B cell (primary cell): Measurements from ENCODE around the gene KRT20. TPM values are rescaled to one million over a fixed set of nuclear protein-coding genes. Genes with fewer than 3 reads are reported as not detected.

Source experiments
- ATAC-seq: fragments of 200-7000 bp; cut with Tn5 transposase; one replicate; pipeline ENCODE4 v1.10.0; 2021; ENCODE audit warnings: low read depth, mild to moderate bottlenecking, moderate number of reproducible peaks, moderate library complexity
- CTCF ChIA-PET: fragments of 350-600 bp; sonication (Branson Sonifier 250); formaldehyde crosslinking; loops from one replicate; lab custom pipeline; 2021; ENCODE audit warnings: antibody characterized with exemption, inconsistent platforms; lab: Charles Lee
- POLR2A ChIA-PET: fragments of 350-600 bp; sonication (Branson Sonifier 250); formaldehyde crosslinking; loops from one replicate; lab custom pipeline; 2021; ENCODE audit warnings: antibody characterized with exemption; lab: Charles Lee
- DNase-seq: peaks from one replicate; pipeline ENCODE4 v3.0.0; 2013
- H2AFZ ChIP-seq: 2 replicates; pipeline ENCODE4 v1.6.1; 2012; ENCODE audit warnings: mild to moderate bottlenecking, low read depth, low read length; ENCODE audit not compliant: insufficient read depth, poor library complexity, severe bottlenecking
- H3K27ac ChIP-seq, 2 donors: 1 replicate in 1 of 2; 2 replicates in 1 of 2; pipeline ENCODE4 v1.5.1; 2012 to 2013; ENCODE audit warnings: low read length in 2 of 2, mild to moderate bottlenecking in 2 of 2, moderate library complexity in 1 of 2
- H3K27me3 ChIP-seq, 4 experiments: fragments of 200-600 bp in 1 of 4; sonication (generic) in 1 of 4; replicated peaks in 1 of 4; 1 replicate in 2 of 4; 2 replicates in 2 of 4; pipeline versions ENCODE4 v1.6.1 to v1.7.0; 2013 to 2016; ENCODE audit warnings: low read length in 3 of 4, mild to moderate bottlenecking in 2 of 4, mixed read lengths in 1 of 4, moderate library complexity in 1 of 4; ENCODE audit not compliant: insufficient read depth in 4 of 4, control insufficient read depth in 3 of 4; ENCODE audit errors: control extremely low read depth in 1 of 4
- H3K36me3 ChIP-seq, 2 experiments: replicated peaks in 1 of 2; 1 replicate in 1 of 2; 2 replicates in 1 of 2; pipeline versions ENCODE4 v1.6.1 to v1.7.1; 2013; ENCODE audit warnings: low read length in 1 of 2; ENCODE audit not compliant: insufficient read depth in 2 of 2, control insufficient read depth in 1 of 2; ENCODE audit errors: control extremely low read depth in 1 of 2, extremely low read depth in 1 of 2
- H3K4me1 ChIP-seq, 2 donors: fragments of 200-600 bp in 1 of 2; sonication (generic) in 1 of 2; 1 replicate in 1 of 2; 2 replicates in 1 of 2; pipeline versions ENCODE4 v1.5.1 to v1.6.1; 2013 to 2017; ENCODE audit warnings: low read length in 2 of 2; ENCODE audit not compliant: control insufficient read depth in 2 of 2, insufficient read depth in 2 of 2
- H3K4me2 ChIP-seq: replicated peaks from 2 replicates; pipeline ENCODE3; 2012; ENCODE audit warnings: mild to moderate bottlenecking, low read depth, low read length; ENCODE audit not compliant: poor library complexity, severe bottlenecking
- H3K4me3 ChIP-seq, 5 experiments: fragments of 200-600 bp in 1 of 5; sonication (generic) in 1 of 5; 1 replicate in 3 of 5; 2 replicates in 2 of 5; pipeline versions ENCODE4 v1.5.1 to v1.7.0; 2011 to 2016; ENCODE audit warnings: low read length in 4 of 5, mild to moderate bottlenecking in 4 of 5, low read depth in 2 of 5, control low read depth in 1 of 5, moderate library complexity in 1 of 5; ENCODE audit not compliant: insufficient read depth in 1 of 5; ENCODE audit errors: control extremely low read depth in 1 of 5, extremely low read depth in 1 of 5
- H3K79me2 ChIP-seq: fragments of 200-600 bp; sonication (generic); one replicate; pipeline ENCODE4 v1.6.0; 2016; ENCODE audit warnings: low read length; ENCODE audit not compliant: control insufficient read depth, insufficient read depth
- H3K9ac ChIP-seq: fragments of 200-600 bp; sonication (generic); 2 replicates; pipeline ENCODE4 v1.6.1; 2017; ENCODE audit warnings: mild to moderate bottlenecking, low read length, moderate library complexity
- H3K9me3 ChIP-seq, 3 donors: one replicate each; pipeline versions ENCODE4 v1.6.1 to v1.7.1; 2013; ENCODE audit warnings: low read length in 2 of 3; ENCODE audit not compliant: control insufficient read depth in 2 of 3, insufficient read depth in 1 of 3; ENCODE audit errors: control extremely low read depth in 1 of 3
- H4K20me1 ChIP-seq: 2 replicates; pipeline ENCODE4 v1.6.0; 2012; ENCODE audit warnings: mild to moderate bottlenecking, low read length; ENCODE audit not compliant: insufficient read depth, control insufficient read depth, poor library complexity, severe bottlenecking
- H3K27ac Mint-ChIP-seq: one replicate; pipeline ENCODE4 v1.8.0; 2021; ENCODE audit warnings: mixed read lengths
- H3K27me3 Mint-ChIP-seq: one replicate; pipeline ENCODE4 v1.8.0; 2021; ENCODE audit warnings: mixed read lengths
- H3K4me1 Mint-ChIP-seq: one replicate; pipeline ENCODE4 v1.8.0; 2021; ENCODE audit warnings: mixed read lengths
- H3K4me3 Mint-ChIP-seq: one replicate; pipeline ENCODE4 v1.8.0; 2021; ENCODE audit warnings: mixed read lengths
- H3K9me3 Mint-ChIP-seq: one replicate; pipeline ENCODE4 v1.8.0; 2022; ENCODE audit warnings: mixed read lengths; ENCODE audit not compliant: insufficient read depth
- CTCF ChIP-seq: fragments of 200-600 bp; IDR thresholded peaks from one replicate; pipeline ENCODE4 v1.8.0; 2022; ENCODE audit warnings: antibody characterized with exemption, mild to moderate bottlenecking
- EZH2 ChIP-seq: IDR thresholded peaks from 2 replicates; pipeline ENCODE4 v1.6.1; 2012; ENCODE audit warnings: borderline replicate concordance, low read depth, mild to moderate bottlenecking, moderate library complexity, low read length; ENCODE audit not compliant: insufficient read depth, poor library complexity, severe bottlenecking
- WGBS: methylation state at CpG from one replicate; pipeline ENCODE4 v1.1.5; 2013; ENCODE audit warnings: missing lambda C conversion rate; ENCODE audit not compliant: insufficient coverage; 5-methylcytosine and 5-hydroxymethylcytosine counted together
- intact Hi-C: fragments of 100-400 bp; cut with micrococcal nuclease; formaldehyde crosslinking; loops from one replicate; pipeline ENCODE4 v1.10.0; 2022
- polyA plus RNA-seq: library from polyadenylated mRNA; depleted of rRNA; stranded (reverse); fragments of >200 nt; gene quantifications from 2 replicates; pipeline ENCODE4 v1.2.3, GENCODE V29; 2012
- total RNA-seq, 2 donors: library from RNA; stranded (reverse); fragments of 120-200 nt in 1 of 2; gene quantifications; 1 replicate in 1 of 2; 2 replicates in 1 of 2; pipeline versions ENCODE4 v1.2.3 to v1.2.4, GENCODE V29; 2013 to 2022

KRT20 gene
- total and polyA plus RNA-seq, 2 donors (not counting 1 experiment from before 2014, with no cell fraction given): not detected

GRCh38 chr17:40909755-40910154 lies 24.7 kb upstream of the KRT20 start:
- peaks cover 45% of the 10 kb centered on the region for H3K27me3 Mint-ChIP-seq
- intact Hi-C loops: loop anchor here (1.0 kb wide), 4 partner anchors 413 to 753 kb away; no protein-coding TSS in a partner anchor
- Histone ChIP-seq H3K36me3 (no peaks in the 10 kb centered on the region), H2AFZ (no peak overlapping the region), H3K27me3 (peaks cover 0 to 17% (median 5%) of the 10 kb centered on the region in 4 experiments), H4K20me1 (no peaks in the 10 kb centered on the region), H3K9ac (no peak overlapping the region), H3K9me3 (no peaks in the 10 kb centered on the region), H3K4me3 (no peak overlapping the region), H3K4me1 (no peaks in the 10 kb centered on the region), H3K79me2 (no peaks in the 10 kb centered on the region), H3K4me2 (no peak overlapping the region), H3K27ac (no peak overlapping the region)
- no peak overlapping the region for H3K27ac Mint-ChIP-seq
- no peak overlapping the region for H3K4me3 Mint-ChIP-seq
- POLR2A ChIA-PET: no interaction called here
- TF ChIP-seq CTCF: no peak
- TF ChIP-seq EZH2: no peak
- H3K4me1 Mint-ChIP-seq: no peaks in the 10 kb centered on the region
- no peaks in the 10 kb centered on the region for H3K9me3 Mint-ChIP-seq
- ATAC-seq (no peak), DNase-seq (no peak)
- 100% methylated on average over 1 of the region's 4 CpGs for whole genome bisulfite sequencing
- CTCF ChIA-PET: interaction anchor here (0.5 to 6.6 kb wide), 7 partner anchors 160 to 756 kb away, joined by 3 to 44 read pairs (median 15); no protein-coding TSS in a partner anchor

GRCh38 chr17:40909351-40909750 lies 24.3 kb upstream of the KRT20 start:
- Histone ChIP-seq H3K9ac (no peak overlapping the region), H3K4me1 (no peaks in the 10 kb centered on the region), H4K20me1 (no peaks in the 10 kb centered on the region), H3K36me3 (no peaks in the 10 kb centered on the region), H2AFZ (no peak overlapping the region), H3K4me3 (no peak overlapping the region), H3K9me3 (no peaks in the 10 kb centered on the region), H3K27me3 (peaks cover 0 to 17% (median 5%) of the 10 kb centered on the region in 4 experiments), H3K79me2 (no peaks in the 10 kb centered on the region), H3K4me2 (no peak overlapping the region), H3K27ac (no peak overlapping the region)
- CTCF ChIA-PET: interaction anchor here (1.0 to 6.6 kb wide), 5 partner anchors 413 to 754 kb away, joined by 3 to 44 read pairs (median 16); no protein-coding TSS in a partner anchor
- intact Hi-C loops: loop anchor here (1.0 kb wide), 4 partner anchors 413 to 753 kb away; no protein-coding TSS in a partner anchor
- Mint-ChIP-seq H3K4me1 (no peaks in the 10 kb centered on the region), H3K27ac (no peak overlapping the region), H3K9me3 (no peaks in the 10 kb centered on the region), H3K4me3 (no peak overlapping the region), H3K27me3 (peaks cover 49% of the 10 kb centered on the region)
- ATAC-seq (peak; percentile 70), DNase-seq (peak; percentile 78)
- WGBS: 0% methylated on average over 1 of the region's 5 CpGs
- TF ChIP-seq EZH2 (no peak), CTCF (peak; percentile 76)
- POLR2A ChIA-PET: no interaction called here
